Activated CD4-positive, alpha-beta T cell treated with anti-CD3 and anti-CD28 coated beads, Interleukin-2, Interleukin-6, amounts not matched to agents 100 ng/mL and 50 ng/mL, durations not matched to agents 16 hours and 8 hours (primary cell): ENCODE measurements around the gene EHMT1.
"Not testable (repeated sequence)": the region's sequence is repeated elsewhere in the genome, so short reads cannot be mapped to it uniquely, and the experiment has no call there.

Experiments
- DNase-seq: peaks from one replicate; pipeline ENCODE4 v3.0.0-alpha.2; 2020

The EHMT1 gene

GRCh38 chr9:137590469-137591383, 28.1 kb upstream of the EHMT1 start, which contains the start of gene ZMYND19:
Gene ZMYND19, minus strand, starts transcription at chr9:137590512. Its CDS starts 249 bp downstream, at chr9:137590263.
- peak; percentile 94 for DNase-seq

- DNase-seq = no peak
Observed at GRCh38 chr9:137592767-137593166, 26.0 kb upstream of the EHMT1 start.

GRCh38 chr9:137593176-137593575, 25.6 kb upstream of the EHMT1 start:
- DNase-seq = no peak

- DNase-seq = not testable (repeated sequence)
Observed at GRCh38 chr9:137596577-137596976, 22.2 kb upstream of the EHMT1 start.

GRCh38 chr9:137598943-137599342, 19.9 kb upstream of the EHMT1 start:
- DNase-seq = no peak

- DNase-seq = no peak
Observed at GRCh38 chr9:137602661-137603060, 16.1 kb upstream of the EHMT1 start.

GRCh38 chr9:137603879-137604278, 14.9 kb upstream of the EHMT1 start:
- no peak for DNase-seq

- DNase-seq = no peak
Observed at GRCh38 chr9:137604345-137605086, 14.3 kb upstream of the EHMT1 start.

- DNase-seq = peak; percentile 97
Observed at GRCh38 chr9:137605121-137606004, 13.4 kb upstream of the EHMT1 start, which contains the start of gene ARRDC1. Gene ARRDC1, plus strand, starts transcription at chr9:137605686. Its CDS starts 32 bp downstream, at chr9:137605718.

- DNase-seq = peak; percentile 23
Observed at GRCh38 chr9:137606005-137606621, 12.7 kb upstream of the EHMT1 start.

GRCh38 chr9:137606734-137607138, 12.1 kb upstream of the EHMT1 start:
- no peak for DNase-seq

GRCh38 chr9:137607141-137607857, 11.5 kb upstream of the EHMT1 start:
- DNase-seq = no peak

GRCh38 chr9:137610944-137611343, 7.9 kb upstream of the EHMT1 start:
- DNase-seq = no peak

- DNase-seq = peak; percentile 31
Observed at GRCh38 chr9:137611623-137612609, 6.9 kb upstream of the EHMT1 start.

- no peak for DNase-seq
Observed at GRCh38 chr9:137612741-137613142, 6.1 kb upstream of the EHMT1 start.

GRCh38 chr9:137613259-137613658, 5.5 kb upstream of the EHMT1 start:
- no peak for DNase-seq

- DNase-seq = no peak
Observed at GRCh38 chr9:137613738-137614523, 4.9 kb upstream of the EHMT1 start.

- DNase-seq = no peak
Observed at GRCh38 chr9:137614631-137615386, 4.0 kb upstream of the EHMT1 start.
